Neural cell (in vitro differentiated cells): ENCODE measurements around the gene WDR37.

Experiments used
- CTCF ChIP-seq: fragments of 450-650 bp; IDR thresholded peaks from 2 replicates; pipeline ENCODE4 v1.5.1; 2014; ENCODE audit warnings: antibody characterized with exemption, mild to moderate bottlenecking, moderate library complexity; ENCODE audit not compliant: poor library complexity, severe bottlenecking
- EP300 ChIP-seq: fragments of 450-650 bp; conservative IDR thresholded peaks from 2 replicates; pipeline ENCODE4 v1.6.1; 2014; ENCODE audit warnings: antibody characterized with exemption, mild to moderate bottlenecking, moderate library complexity; ENCODE audit not compliant: poor library complexity, severe bottlenecking
- EZH2 ChIP-seq: fragments of 200-600, 300-800 bp; shearing (Covaris generic), sonication (generic); IDR thresholded peaks from 2 replicates; pipeline ENCODE4 v1.6.1; 2014; ENCODE audit warnings: antibody characterized with exemption, low read length, borderline replicate concordance, mild to moderate bottlenecking; ENCODE audit not compliant: insufficient read depth, poor library complexity, severe bottlenecking
- MXI1 ChIP-seq: fragments of 450-650 bp; conservative IDR thresholded peaks from 2 replicates; pipeline ENCODE4 v1.6.1; 2014; ENCODE audit warnings: antibody characterized with exemption, mild to moderate bottlenecking; ENCODE audit not compliant: poor library complexity, severe bottlenecking
- POLR2AphosphoS5 ChIP-seq: IDR thresholded peaks from 2 replicates; pipeline ENCODE4 v1.6.1; 2012
- RAD21 ChIP-seq: fragments of 450-650 bp; conservative IDR thresholded peaks from 2 replicates; pipeline ENCODE4 v1.6.1; 2014; ENCODE audit warnings: antibody characterized with exemption, mild to moderate bottlenecking, moderate library complexity
- TAF1 ChIP-seq: IDR thresholded peaks from 2 replicates; pipeline ENCODE4 v1.6.1; 2012; ENCODE audit warnings: low read depth

DNA sequence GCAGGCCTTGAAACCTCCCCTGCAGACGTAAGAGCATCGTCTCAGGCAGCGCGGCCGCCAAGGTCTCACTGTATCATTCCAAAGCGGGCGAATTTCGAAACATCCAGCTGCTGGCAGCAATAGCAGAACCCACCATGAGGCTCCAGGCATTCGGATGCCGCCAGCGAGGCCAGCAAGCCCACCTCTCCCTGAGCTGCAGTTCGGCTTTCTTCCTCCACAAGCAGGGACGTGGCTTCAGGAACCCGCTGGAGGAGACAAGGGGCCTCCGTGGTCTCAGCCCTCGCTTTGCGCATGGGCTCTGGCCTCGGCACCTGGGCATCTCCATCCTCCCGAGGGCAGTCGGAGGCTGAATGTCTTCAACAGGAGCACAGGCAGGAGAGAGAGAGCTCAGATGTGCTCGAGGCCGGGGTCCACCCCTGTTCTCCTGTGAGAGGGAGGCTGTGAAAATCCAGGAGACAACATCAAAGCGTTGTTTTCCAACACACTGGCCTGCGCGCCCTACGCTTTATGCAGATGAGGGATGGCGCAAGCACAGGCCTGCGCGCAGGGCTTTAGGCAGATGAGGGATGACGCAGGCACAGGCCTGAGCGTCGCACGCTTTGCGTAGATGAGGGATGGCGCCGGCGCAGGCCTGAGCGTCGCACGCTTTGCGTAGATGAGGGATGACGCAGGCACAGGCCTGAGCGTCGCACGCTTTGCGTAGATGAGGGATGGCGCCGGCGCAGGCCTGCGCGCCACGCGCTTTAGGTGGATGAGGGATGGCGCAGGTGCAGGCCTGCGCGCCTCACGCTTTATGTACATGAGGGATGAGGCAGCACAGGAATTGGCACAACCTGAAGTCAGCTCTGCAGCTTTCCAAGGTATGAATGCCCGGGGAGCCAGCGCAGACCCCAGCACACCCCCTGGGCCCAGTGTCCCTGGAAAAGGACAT, 103.2 kb downstream of the WDR37 start:
- TF ChIP-seq CTCF (no peak), POLR2AphosphoS5 (no peak), MXI1 (no peak), TAF1 (no peak), RAD21 (no peak), EP300 (no peak), EZH2 (no peak)
